ENCODE results near the gene PTPRA. TPM values are rescaled to one million over a fixed set of nuclear protein-coding genes. Genes with fewer than 3 reads are reported as not detected.

The PTPRA gene
- total RNA-seq, 1 experiment from 2014 or later = 57.0 TPM

DNA sequence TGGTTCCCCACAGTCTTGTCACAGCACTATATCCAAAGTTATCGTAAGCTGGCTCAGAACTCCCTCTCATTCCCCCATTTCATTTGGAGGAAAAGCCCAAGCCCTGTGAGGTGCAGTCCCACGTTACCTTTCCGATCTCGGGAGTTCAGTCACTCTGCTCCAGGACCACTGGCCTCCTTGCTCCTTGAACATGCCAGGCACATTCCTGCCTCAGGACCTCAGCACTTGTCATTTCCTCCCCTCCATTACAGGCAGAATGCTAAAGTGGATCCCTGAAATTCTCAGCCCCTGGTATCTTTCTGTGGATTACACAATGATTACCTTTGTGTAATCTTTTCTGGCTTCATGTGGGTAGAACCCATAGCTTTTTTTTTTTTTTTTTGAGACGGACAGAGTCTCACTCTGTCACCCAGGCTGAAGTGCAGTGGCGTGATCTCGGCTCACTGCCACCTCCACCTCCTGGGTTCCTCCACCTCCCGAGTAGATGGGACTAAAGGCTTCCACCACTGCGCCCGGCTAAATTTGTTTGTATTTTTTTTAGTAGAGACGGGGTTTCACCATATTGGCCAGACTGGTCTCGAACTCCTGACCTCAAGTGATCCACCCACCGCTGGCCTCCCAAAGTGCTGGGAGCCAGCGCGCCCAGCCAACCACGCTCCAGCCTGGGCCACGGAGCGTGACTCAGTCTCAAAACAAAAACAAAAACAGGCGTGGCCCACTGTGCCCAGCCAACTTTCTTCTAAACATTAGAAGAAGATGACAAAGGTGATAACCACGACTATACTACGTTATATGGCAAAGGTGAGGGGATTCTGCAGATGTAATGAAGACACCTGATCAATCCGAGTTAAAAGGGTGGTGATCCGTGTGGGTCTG is 194.1 kb downstream of the PTPRA start:
- Mint-ChIP-seq H3K4me3 (ENCODE audit: unreplicated experiment) (no peak overlapping the region), H3K27ac (ENCODE audit: unreplicated experiment) (no peak overlapping the region)

DNA sequence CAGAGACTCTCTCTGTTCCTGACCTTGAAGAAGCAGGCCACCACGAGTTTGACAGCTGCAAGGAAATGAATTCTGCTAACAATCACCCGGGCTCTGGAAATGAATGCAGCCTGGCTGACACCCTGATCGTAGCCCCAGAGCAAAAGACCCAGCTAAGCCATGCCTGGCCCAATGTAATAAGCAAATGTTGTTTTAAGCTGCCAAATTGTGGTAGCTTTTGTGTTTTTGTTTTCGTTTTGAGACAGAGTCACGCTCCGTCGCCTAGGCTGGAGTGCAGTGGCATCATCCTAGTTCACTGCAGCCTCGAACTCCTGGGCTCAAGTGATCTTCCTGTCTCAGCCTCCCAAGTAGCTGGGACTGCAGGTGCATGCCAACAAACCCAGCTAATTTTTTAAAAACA is 194.8 kb downstream of the PTPRA start:
- Mint-ChIP-seq H3K27me3 (ENCODE audit: insufficient read depth, unreplicated experiment) (no peaks in the 10 kb centered on the region), H3K4me1 (ENCODE audit: low read depth, unreplicated experiment) (peaks cover 6% of the 10 kb centered on the region), H3K4me3 (ENCODE audit: unreplicated experiment) (no peak overlapping the region), H3K9me3 (ENCODE audit: unreplicated experiment) (no peaks in the 10 kb centered on the region), H3K27ac (ENCODE audit: unreplicated experiment) (no peak overlapping the region), H3K36me3 (ENCODE audit: insufficient read depth, unreplicated experiment) (peaks cover 8% of the 10 kb centered on the region)
- TF ChIP-seq, protein P1, sequence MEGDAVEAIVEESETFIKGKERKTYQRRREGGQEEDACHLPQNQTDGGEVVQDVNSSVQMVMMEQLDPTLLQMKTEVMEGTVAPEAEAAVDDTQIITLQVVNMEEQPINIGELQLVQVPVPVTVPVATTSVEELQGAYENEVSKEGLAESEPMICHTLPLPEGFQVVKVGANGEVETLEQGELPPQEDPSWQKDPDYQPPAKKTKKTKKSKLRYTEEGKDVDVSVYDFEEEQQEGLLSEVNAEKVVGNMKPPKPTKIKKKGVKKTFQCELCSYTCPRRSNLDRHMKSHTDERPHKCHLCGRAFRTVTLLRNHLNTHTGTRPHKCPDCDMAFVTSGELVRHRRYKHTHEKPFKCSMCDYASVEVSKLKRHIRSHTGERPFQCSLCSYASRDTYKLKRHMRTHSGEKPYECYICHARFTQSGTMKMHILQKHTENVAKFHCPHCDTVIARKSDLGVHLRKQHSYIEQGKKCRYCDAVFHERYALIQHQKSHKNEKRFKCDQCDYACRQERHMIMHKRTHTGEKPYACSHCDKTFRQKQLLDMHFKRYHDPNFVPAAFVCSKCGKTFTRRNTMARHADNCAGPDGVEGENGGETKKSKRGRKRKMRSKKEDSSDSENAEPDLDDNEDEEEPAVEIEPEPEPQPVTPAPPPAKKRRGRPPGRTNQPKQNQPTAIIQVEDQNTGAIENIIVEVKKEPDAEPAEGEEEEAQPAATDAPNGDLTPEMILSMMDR (IDR thresholded peaks at IDR 0.05; ENCODE audit: insufficient read depth in 1 of 2, low read depth in 1 of 2, low read length in 1 of 2, severe bottlenecking in 1 of 2, unreplicated experiment in 1 of 2) = no peak
- BruUV-seq (replicated peaks) = no TSS peak
- no peaks in the 10 kb centered on the region for H3K27me3 ChIP-seq (replicated peaks; ENCODE audit: control insufficient read depth, insufficient read depth, low read length)
- H3K36me3 ChIP-seq (ENCODE audit: control insufficient read depth, insufficient read depth, low read length) = no peaks in the 10 kb centered on the region; the same call in none of the 2 replicates
- no peak for DNase-seq
- peaks cover 13% of the 10 kb centered on the region for H3K4me1 ChIP-seq
- H3K4me3 ChIP-seq (ENCODE audit: low read depth, low read length) = no peak overlapping the region
- POLR2A ChIA-PET = no interaction called here
- CTCF ChIA-PET = interaction anchor here (1.7 kb wide), 1 partner anchor 15 kb away, joined by 5 read pairs; no protein-coding TSS in a partner anchor
- intact Hi-C loops (cut with micrococcal nuclease; ENCODE audit: unreplicated experiment) = no loop called here
- no peaks in the 10 kb centered on the region for H3K9me3 ChIP-seq

More for the DNA sequence above, 194.1 kb downstream of the PTPRA start:
- Histone ChIP-seq H3K9me3 (no peaks in the 10 kb centered on the region), H3K27me3 (replicated peaks; ENCODE audit: control insufficient read depth, insufficient read depth, low read length) (no peaks in the 10 kb centered on the region), H3K4me3 (ENCODE audit: low read depth, low read length) (no peak overlapping the region), H3K36me3 (ENCODE audit: control insufficient read depth, insufficient read depth, low read length) (no peaks in the 10 kb centered on the region; the same call in none of the 2 replicates), H3K4me1 (peaks cover 15% of the 10 kb centered on the region)
- ChIA-PET POLR2A (no interaction called here), CTCF (interaction anchor here (0.6 to 1.7 kb wide), 2 partner anchors 14 kb away, joined by 5 to 6 read pairs; no protein-coding TSS in a partner anchor)
- peaks cover 2% of the 10 kb centered on the region for H3K36me3 Mint-ChIP-seq (ENCODE audit: insufficient read depth, unreplicated experiment)
- no peak for DNase-seq
- intact Hi-C loops (cut with micrococcal nuclease; ENCODE audit: unreplicated experiment) = no loop called here
- no peaks in the 10 kb centered on the region for H3K27me3 Mint-ChIP-seq (ENCODE audit: insufficient read depth, unreplicated experiment)
- BruUV-seq (replicated peaks) = no TSS peak
- H3K4me1 Mint-ChIP-seq (ENCODE audit: low read depth, unreplicated experiment) = peaks cover 6% of the 10 kb centered on the region
- TF ChIP-seq, protein P1 (IDR thresholded peaks at IDR 0.05; ENCODE audit: insufficient read depth in 1 of 2, low read depth in 1 of 2, low read length in 1 of 2, severe bottlenecking in 1 of 2, unreplicated experiment in 1 of 2) = no peak
- no peaks in the 10 kb centered on the region for H3K9me3 Mint-ChIP-seq (ENCODE audit: unreplicated experiment)

DNA sequence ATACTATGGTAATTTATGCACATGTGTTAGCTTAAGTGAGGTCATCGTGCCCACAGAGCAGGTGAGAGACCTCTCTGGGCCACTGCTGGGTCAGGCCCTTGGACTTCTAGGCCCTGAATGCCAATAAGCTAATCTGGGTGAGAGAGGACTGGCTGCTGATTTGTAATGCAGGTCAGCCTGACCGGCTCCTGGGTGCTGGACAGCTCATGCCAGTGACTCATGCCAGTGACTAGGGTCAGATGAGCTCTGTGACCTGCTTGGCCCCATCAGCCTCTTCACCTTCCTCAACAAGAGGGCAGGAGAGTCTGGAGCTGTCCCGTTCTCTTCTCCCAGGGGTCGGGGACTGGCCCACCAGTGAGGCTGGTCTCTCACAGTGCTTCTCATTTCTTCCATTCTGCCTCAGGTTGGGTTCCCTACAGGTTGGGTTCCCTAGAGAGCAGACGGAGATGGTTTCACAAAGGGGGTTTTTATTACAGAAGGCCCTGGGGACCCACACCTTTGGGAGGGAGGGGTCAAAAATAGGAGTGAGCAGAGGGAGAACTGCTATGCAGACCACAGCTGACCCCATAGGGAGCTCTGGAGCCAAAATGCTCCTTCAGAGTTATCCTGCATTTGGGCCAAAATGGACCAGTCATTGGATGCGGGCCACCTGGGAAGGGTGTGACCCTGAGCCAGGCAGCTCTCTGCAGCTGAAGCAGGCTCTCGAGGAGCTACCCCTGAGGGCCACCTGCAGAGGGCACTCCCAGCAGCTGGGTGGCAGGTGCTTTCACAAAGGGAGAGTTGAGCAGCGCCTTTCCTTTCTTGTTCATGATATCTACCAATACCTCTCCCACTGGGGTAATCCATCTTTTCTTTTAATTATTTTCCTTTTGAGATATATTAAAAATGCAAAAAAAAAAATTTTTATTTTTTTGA is 196.0 kb downstream of the PTPRA start:
- no peak overlapping the region for H3K27ac Mint-ChIP-seq (ENCODE audit: unreplicated experiment)
- H3K27me3 Mint-ChIP-seq (ENCODE audit: insufficient read depth, unreplicated experiment) = no peaks in the 10 kb centered on the region
- POLR2A ChIA-PET = interaction anchor here (0.6 kb wide), 1 partner anchor 24 kb away, joined by 7 read pairs; no protein-coding TSS in a partner anchor
- DNase-seq = peak in 1 of 2 experiments; percentile 47
- peaks cover 8% of the 10 kb centered on the region for H3K36me3 Mint-ChIP-seq (ENCODE audit: insufficient read depth, unreplicated experiment)
- peaks cover 7% of the 10 kb centered on the region for H3K4me1 ChIP-seq
- H3K4me1 Mint-ChIP-seq (ENCODE audit: low read depth, unreplicated experiment) = peaks cover 6% of the 10 kb centered on the region
- CTCF ChIA-PET = interaction anchor here (1.0 to 1.7 kb wide), 3 partner anchors 9 to 247 kb away, joined by 3 to 8 read pairs (median 5); no protein-coding TSS in a partner anchor
- no peak overlapping the region for H3K4me3 ChIP-seq (ENCODE audit: low read depth, low read length)
- TF ChIP-seq, protein P1 (IDR thresholded peaks at IDR 0.05; ENCODE audit: insufficient read depth in 1 of 2, low read depth in 1 of 2, low read length in 1 of 2, severe bottlenecking in 1 of 2, unreplicated experiment in 1 of 2) = peak in 1 of 2 experiments; percentile 29
- H3K9me3 ChIP-seq = no peaks in the 10 kb centered on the region
- no peaks in the 10 kb centered on the region; the same call in none of the 2 replicates for H3K36me3 ChIP-seq (ENCODE audit: control insufficient read depth, insufficient read depth, low read length)
- no TSS peak for BruUV-seq (replicated peaks)
- H3K4me3 Mint-ChIP-seq (ENCODE audit: unreplicated experiment) = no peak overlapping the region
- H3K9me3 Mint-ChIP-seq (ENCODE audit: unreplicated experiment) = no peaks in the 10 kb centered on the region
- intact Hi-C loops (cut with micrococcal nuclease; ENCODE audit: unreplicated experiment) = no loop called here
- no peaks in the 10 kb centered on the region for H3K27me3 ChIP-seq (replicated peaks; ENCODE audit: control insufficient read depth, insufficient read depth, low read length)
